ENCODE measurements around the gene SIL1. TPM values are rescaled to one million over a fixed set of nuclear protein-coding genes. Genes with fewer than 3 reads are reported as not detected.

Gene SIL1
- total and polyA plus RNA-seq, 2 donors (not counting 1 experiment from before 2014, with no cell fraction given) = 66.4 to 85.5 TPM

GRCh38 chr5:139162448-139162847 lies 35.7 kb downstream of the SIL1 start:
- no peaks in the 10 kb centered on the region for H3K79me2 ChIP-seq (ENCODE audit: control insufficient read depth, insufficient read depth, low read length)
- H3K4me3 ChIP-seq (replicated peaks in 1 of 4; ENCODE audit: control extremely low read depth in 1 of 4, insufficient read depth in 1 of 4, low read depth in 3 of 4, low read length in 4 of 4) = no peak overlapping the region
- no peak overlapping the region for H3K4me2 ChIP-seq (ENCODE audit: extremely low read depth, insufficient read depth, low read length)
- DNase-seq (ENCODE audit: low read depth in 2 of 2) = no peak
- no peak overlapping the region for H2AFZ ChIP-seq (ENCODE audit: low read length)
- H3K4me1 ChIP-seq (ENCODE audit: control insufficient read depth, extremely low read depth, insufficient read depth, low read length) = no peaks in the 10 kb centered on the region
- H3K27me3 ChIP-seq (ENCODE audit: control insufficient read depth, insufficient read depth, low read length) = no peaks in the 10 kb centered on the region
- no peaks in the 10 kb centered on the region for H4K20me1 ChIP-seq (ENCODE audit: control insufficient read depth, extremely low read depth, insufficient read depth, low read length)
- TF ChIP-seq EZH2 (IDR thresholded peaks at IDR 0.05; ENCODE audit: low read length, missing control alignments) = no peak
- TF ChIP-seq CTCF (conservative IDR thresholded peaks at IDR 0.05 in 1 of 2, IDR thresholded peaks at IDR 0.05 in 1 of 2; ENCODE audit: low read depth in 1 of 2, low read length in 2 of 2) = no peak
- H3K27ac ChIP-seq (ENCODE audit: insufficient read depth, low read length) = no peak overlapping the region
- no peaks in the 10 kb centered on the region for H3K36me3 ChIP-seq (ENCODE audit: control insufficient read depth, insufficient read depth, low read length)
- H3K9me3 ChIP-seq (ENCODE audit: control insufficient read depth, insufficient read depth, low read depth, low read length) = no peaks in the 10 kb centered on the region
- H3K9ac ChIP-seq (ENCODE audit: insufficient read depth, low read length) = no peak overlapping the region

DNA sequence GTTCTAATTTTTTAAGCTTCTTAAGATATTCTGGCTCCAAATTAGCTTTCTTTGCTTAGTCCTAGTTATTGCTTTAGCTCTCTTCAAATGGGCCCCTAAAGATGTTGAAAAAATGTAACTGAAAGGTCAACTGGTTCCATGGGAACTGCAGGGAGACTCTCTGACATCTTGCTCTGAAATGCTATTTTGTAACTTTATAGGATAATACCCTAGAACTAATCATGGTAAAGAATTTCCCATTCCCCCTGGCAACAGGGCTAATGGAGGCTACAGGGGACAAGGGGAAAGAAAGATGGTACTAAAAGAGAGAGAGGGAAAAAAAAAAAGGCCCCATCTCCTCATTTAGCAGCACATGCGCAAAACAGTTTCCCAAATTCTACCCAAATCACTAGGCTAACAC lies 39.4 kb downstream of the SIL1 start:
- no peaks in the 10 kb centered on the region for H3K27me3 ChIP-seq (ENCODE audit: control insufficient read depth, insufficient read depth, low read length)
- H3K9ac ChIP-seq (ENCODE audit: insufficient read depth, low read length) = no peak overlapping the region
- no peak overlapping the region for H3K4me3 ChIP-seq (replicated peaks in 1 of 4; ENCODE audit: control extremely low read depth in 1 of 4, insufficient read depth in 1 of 4, low read depth in 3 of 4, low read length in 4 of 4)
- H3K4me1 ChIP-seq (ENCODE audit: control insufficient read depth, extremely low read depth, insufficient read depth, low read length) = no peaks in the 10 kb centered on the region
- H3K27ac ChIP-seq (ENCODE audit: insufficient read depth, low read length) = no peak overlapping the region
- no peaks in the 10 kb centered on the region for H3K36me3 ChIP-seq (ENCODE audit: control insufficient read depth, insufficient read depth, low read length)
- no peak overlapping the region for H3K4me2 ChIP-seq (ENCODE audit: extremely low read depth, insufficient read depth, low read length)
- no peaks in the 10 kb centered on the region for H3K79me2 ChIP-seq (ENCODE audit: control insufficient read depth, insufficient read depth, low read length)
- no peaks in the 10 kb centered on the region for H4K20me1 ChIP-seq (ENCODE audit: control insufficient read depth, extremely low read depth, insufficient read depth, low read length)
- TF ChIP-seq EZH2 (IDR thresholded peaks at IDR 0.05; ENCODE audit: low read length, missing control alignments) (no peak), CTCF (conservative IDR thresholded peaks at IDR 0.05 in 1 of 2, IDR thresholded peaks at IDR 0.05 in 1 of 2; ENCODE audit: low read depth in 1 of 2, low read length in 2 of 2) (no peak)
- H3K9me3 ChIP-seq (ENCODE audit: control insufficient read depth, insufficient read depth, low read depth, low read length) = no peaks in the 10 kb centered on the region
- H2AFZ ChIP-seq (ENCODE audit: low read length) = no peak overlapping the region
- DNase-seq (ENCODE audit: low read depth in 2 of 2) = no peak

DNA sequence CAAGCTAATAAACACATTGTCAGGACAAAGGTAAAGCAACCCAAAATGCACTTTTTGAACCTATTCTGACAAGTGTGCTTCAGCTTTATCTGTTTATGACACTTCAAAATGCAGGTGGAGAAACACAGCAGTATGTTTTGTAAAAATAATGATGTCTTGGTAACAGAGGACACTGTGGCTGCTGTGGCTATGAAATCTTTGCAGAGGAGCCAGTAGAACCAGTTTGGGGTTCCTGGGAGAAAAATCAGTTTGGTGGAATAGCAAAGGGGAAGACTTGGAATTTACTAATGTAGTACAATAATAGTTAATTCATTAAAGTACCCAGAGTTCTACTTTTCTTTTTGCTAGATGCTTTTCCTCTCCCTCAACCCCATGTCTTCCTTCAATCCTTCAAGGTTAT lies 40.6 kb downstream of the SIL1 start:
- TF ChIP-seq EZH2 (IDR thresholded peaks at IDR 0.05; ENCODE audit: low read length, missing control alignments) = no peak
- H3K4me1 ChIP-seq (ENCODE audit: control insufficient read depth, extremely low read depth, insufficient read depth, low read length) = no peaks in the 10 kb centered on the region
- no peaks in the 10 kb centered on the region for H3K36me3 ChIP-seq (ENCODE audit: control insufficient read depth, insufficient read depth, low read length)
- no peaks in the 10 kb centered on the region for H3K27me3 ChIP-seq (ENCODE audit: control insufficient read depth, insufficient read depth, low read length)
- H3K9ac ChIP-seq (ENCODE audit: insufficient read depth, low read length) = no peak overlapping the region
- no peak for DNase-seq (ENCODE audit: low read depth in 2 of 2)
- no peak overlapping the region for H3K27ac ChIP-seq (ENCODE audit: insufficient read depth, low read length)
- no peaks in the 10 kb centered on the region for H3K9me3 ChIP-seq (ENCODE audit: control insufficient read depth, insufficient read depth, low read depth, low read length)
- no peaks in the 10 kb centered on the region for H3K79me2 ChIP-seq (ENCODE audit: control insufficient read depth, insufficient read depth, low read length)
- no peaks in the 10 kb centered on the region for H4K20me1 ChIP-seq (ENCODE audit: control insufficient read depth, extremely low read depth, insufficient read depth, low read length)
- no peak overlapping the region for H2AFZ ChIP-seq (ENCODE audit: low read length)
- no peak overlapping the region for H3K4me2 ChIP-seq (ENCODE audit: extremely low read depth, insufficient read depth, low read length)
- no peak overlapping the region for H3K4me3 ChIP-seq (replicated peaks in 1 of 4; ENCODE audit: control extremely low read depth in 1 of 4, insufficient read depth in 1 of 4, low read depth in 3 of 4, low read length in 4 of 4)

Measured in fibroblast of lung (primary cell).